Gastroesophageal sphincter (tissue), 4 donors: ENCODE results near the gene TCF7L2. TPM values are rescaled to one million over a fixed set of nuclear protein-coding genes. Genes with fewer than 3 reads are reported as not detected.

Experiments used
- ATAC-seq: fragments of 150-250 bp; one replicate; pipeline ENCODE4 v1.9.1; 2016; ENCODE audit warnings: mild to moderate bottlenecking, moderate library complexity
- H3K27ac ChIP-seq, 4 donors: fragments of 200-600 bp; sonication (generic) in 3 of 4; 1 replicate in 3 of 4; 2 replicates in 1 of 4; pipeline ENCODE4 v1.5.1; 2016 to 2019
- H3K27me3 ChIP-seq: fragments of 200-600 bp; sonication (generic); one replicate; pipeline ENCODE4 v1.5.1; 2019
- H3K36me3 ChIP-seq, 2 donors: fragments of 200-600 bp; sonication (generic); one replicate each; pipeline ENCODE4 v1.5.1; 2019; ENCODE audit warnings: control low read depth in 1 of 2
- H3K4me1 ChIP-seq, 3 donors: fragments of 200-600 bp; sonication (generic); 1 replicate in 2 of 3; 2 replicates in 1 of 3; pipeline ENCODE4 v1.5.1; 2016 to 2019; ENCODE audit warnings: control low read depth in 2 of 3
- H3K4me3 ChIP-seq, 2 donors: fragments of 200-600 bp; sonication (generic); one replicate each; pipeline ENCODE4 v1.5.1; 2019; ENCODE audit warnings: mild to moderate bottlenecking in 1 of 2, moderate library complexity in 1 of 2
- H3K9me3 ChIP-seq, 3 donors: fragments of 200-600 bp; sonication (generic); one replicate each; pipeline ENCODE4 v1.5.1; 2017 to 2019; ENCODE audit warnings: control low read depth in 2 of 3
- EP300 ChIP-seq: sonication (generic); formaldehyde crosslinking; IDR thresholded peaks from one replicate; pipeline ENCODE4 v1.6.1; 2017; ENCODE audit warnings: antibody characterized with exemption, mild to moderate bottlenecking
- POLR2A ChIP-seq, 2 donors: fragments of 450-650 bp; IDR thresholded peaks; one replicate each; pipeline ENCODE4 v1.6.1; 2017; ENCODE audit warnings: antibody characterized with exemption in 2 of 2, mild to moderate bottlenecking in 2 of 2, moderate library complexity in 1 of 2
- POLR2AphosphoS5 ChIP-seq: sonication (generic); formaldehyde crosslinking; IDR thresholded peaks from one replicate; pipeline ENCODE4 v1.6.1; 2017; ENCODE audit warnings: antibody characterized with exemption
- WGBS, 2 donors: methylation state at CpG; one replicate each; pipeline ENCODE4 v1.1.5; 2018; ENCODE audit warnings: low coverage in 1 of 2; 5-methylcytosine and 5-hydroxymethylcytosine counted together
- total RNA-seq, 4 donors: library from RNA; depleted of rRNA; stranded (reverse); fragments of >200 nt; gene quantifications; one replicate each; pipeline ENCODE4 v1.1.0, GENCODE V29; 2016
- TF ChIP-seq, protein P1 (sequence below), 4 experiments: fragments of 200-600 bp in 2 of 4; fragments of 450-650 bp in 2 of 4; sonication (generic) in 1 of 4; IDR thresholded peaks; one replicate each; pipeline ENCODE4 v1.5.1; 2017 to 2019; ENCODE audit warnings: antibody characterized with exemption in 4 of 4, mild to moderate bottlenecking in 2 of 4, moderate library complexity in 2 of 4

The TCF7L2 gene
- 10 to 100 TPM; 12.6 to 22.4 (median 20.2) TPM for total RNA-seq

DNA sequence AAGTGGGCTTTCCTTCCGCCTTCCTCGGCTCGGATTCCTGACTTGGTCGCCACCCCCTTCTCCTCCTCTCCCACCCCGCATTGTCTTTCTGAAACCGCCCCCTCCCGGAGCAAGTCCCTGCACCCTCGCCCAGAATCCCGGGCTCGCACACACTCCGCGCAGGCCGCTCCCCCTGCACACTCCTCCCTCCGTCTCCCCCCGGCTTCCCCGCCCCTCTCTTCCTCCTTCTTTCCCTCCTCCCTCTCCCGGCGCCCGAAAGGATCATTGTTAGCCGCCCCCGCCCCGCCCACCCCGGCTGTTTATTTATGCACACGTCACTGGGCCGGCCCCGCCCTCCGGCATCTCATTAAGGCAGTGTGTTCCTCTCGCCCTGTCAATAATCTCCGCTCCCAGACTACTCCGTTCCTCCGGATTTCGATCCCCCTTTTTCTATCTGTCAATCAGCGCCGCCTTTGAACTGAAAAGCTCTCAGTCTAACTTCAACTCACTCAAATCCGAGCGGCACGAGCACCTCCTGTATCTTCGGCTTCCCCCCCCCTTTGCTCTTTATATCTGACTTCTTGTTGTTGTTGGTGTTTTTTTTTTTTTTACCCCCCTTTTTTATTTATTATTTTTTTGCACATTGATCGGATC is at the start of gene TCF7L2:
TCF7L2 (plus strand) TSS at position 373 of the 633 bp plus-strand sequence. CDS start 510 bp downstream, outside the sequence.
- WGBS, 2 donors, result 0 to 2% methylated on average over 12 to 31 of the region's 39 CpGs
- ATAC-seq, result peak; percentile 92
- H3K4me3 ChIP-seq, result peak within 1 kb of the TSS; percentile 80 to 88
- H3K27me3 ChIP-seq, result no peaks in the 10 kb centered on the region
- TF ChIP-seq EP300, result no peak
- TF ChIP-seq, protein P1, sequence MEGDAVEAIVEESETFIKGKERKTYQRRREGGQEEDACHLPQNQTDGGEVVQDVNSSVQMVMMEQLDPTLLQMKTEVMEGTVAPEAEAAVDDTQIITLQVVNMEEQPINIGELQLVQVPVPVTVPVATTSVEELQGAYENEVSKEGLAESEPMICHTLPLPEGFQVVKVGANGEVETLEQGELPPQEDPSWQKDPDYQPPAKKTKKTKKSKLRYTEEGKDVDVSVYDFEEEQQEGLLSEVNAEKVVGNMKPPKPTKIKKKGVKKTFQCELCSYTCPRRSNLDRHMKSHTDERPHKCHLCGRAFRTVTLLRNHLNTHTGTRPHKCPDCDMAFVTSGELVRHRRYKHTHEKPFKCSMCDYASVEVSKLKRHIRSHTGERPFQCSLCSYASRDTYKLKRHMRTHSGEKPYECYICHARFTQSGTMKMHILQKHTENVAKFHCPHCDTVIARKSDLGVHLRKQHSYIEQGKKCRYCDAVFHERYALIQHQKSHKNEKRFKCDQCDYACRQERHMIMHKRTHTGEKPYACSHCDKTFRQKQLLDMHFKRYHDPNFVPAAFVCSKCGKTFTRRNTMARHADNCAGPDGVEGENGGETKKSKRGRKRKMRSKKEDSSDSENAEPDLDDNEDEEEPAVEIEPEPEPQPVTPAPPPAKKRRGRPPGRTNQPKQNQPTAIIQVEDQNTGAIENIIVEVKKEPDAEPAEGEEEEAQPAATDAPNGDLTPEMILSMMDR (IDR thresholded peaks at IDR 0.05), result no peak
- peak in 1 of 2 donors; percentile 20 for TF ChIP-seq POLR2A (IDR thresholded peaks at IDR 0.05)
- TF ChIP-seq POLR2AphosphoS5, result peak; percentile 88
- H3K4me1 ChIP-seq, result peaks cover 2 to 51% (median 11%) of the 10 kb centered on the region in 3 donors
- no peaks in the 10 kb centered on the region for H3K36me3 ChIP-seq
- no peaks in the 10 kb centered on the region for H3K9me3 ChIP-seq
- peak within 1 kb of the TSS; percentile 89 to 98 (median 93) for H3K27ac ChIP-seq

DNA sequence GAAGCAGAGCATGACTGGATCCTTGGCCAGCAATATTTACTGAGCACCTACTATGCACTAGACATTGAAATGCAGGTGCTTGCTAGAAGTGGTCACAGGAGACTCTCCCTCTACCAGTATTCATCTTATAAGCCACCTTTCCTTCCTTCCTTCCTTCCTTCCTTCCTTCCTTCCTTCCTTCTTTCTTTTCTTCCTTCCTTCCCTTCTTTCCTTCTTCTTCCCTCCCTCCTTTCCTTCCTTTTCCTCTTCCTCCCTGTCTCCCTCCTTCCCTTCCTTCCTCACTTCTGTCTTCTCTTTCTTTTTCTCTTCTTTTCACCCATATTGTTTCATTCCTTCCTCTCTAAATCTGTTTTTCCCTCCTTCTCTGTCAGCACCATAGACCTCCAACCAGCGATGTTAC is 47.3 kb upstream of the TCF7L2 start:
- WGBS, 2 donors, result 100% methylated on average over 1 of the region's 1 CpG
- no peak overlapping the region for H3K27ac ChIP-seq
- H3K27me3 ChIP-seq, result no peaks in the 10 kb centered on the region
- no peaks in the 10 kb centered on the region for H3K9me3 ChIP-seq
- no peak overlapping the region for H3K4me3 ChIP-seq
- H3K4me1 ChIP-seq, result peaks cover 0 to 13% (median 6%) of the 10 kb centered on the region in 3 donors
- ATAC-seq, result no peak
- no peak for TF ChIP-seq EP300
- TF ChIP-seq, protein P1 (IDR thresholded peaks at IDR 0.05), result no peak
- TF ChIP-seq POLR2AphosphoS5, result no peak
- TF ChIP-seq POLR2A (IDR thresholded peaks at IDR 0.05), result no peak
- H3K36me3 ChIP-seq, result no peaks in the 10 kb centered on the region

DNA sequence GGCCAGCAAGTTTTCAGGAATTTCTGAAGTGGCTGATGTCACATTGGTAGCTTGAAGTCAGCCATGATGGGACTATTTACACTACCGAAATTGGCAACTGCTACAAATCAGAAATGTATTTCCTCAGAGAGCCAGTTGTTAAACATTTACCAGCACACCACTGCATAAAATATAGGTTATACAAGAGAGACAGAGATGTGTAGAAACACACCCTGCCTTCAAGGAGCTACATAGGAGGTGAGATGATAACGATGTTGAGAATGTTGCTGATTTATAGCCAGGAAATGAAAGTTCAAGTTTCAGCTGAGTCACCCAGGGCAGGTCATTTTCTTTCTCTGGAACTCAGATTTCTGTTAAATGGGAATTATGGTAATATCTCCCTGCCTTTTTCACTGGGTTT is 46.0 kb upstream of the TCF7L2 start:
- H3K9me3 ChIP-seq, result no peaks in the 10 kb centered on the region
- 43 to 77% methylated on average over 1 to 2 of the region's 2 CpGs for WGBS, 2 donors
- TF ChIP-seq EP300, result no peak
- TF ChIP-seq, protein P1 (IDR thresholded peaks at IDR 0.05), result no peak
- TF ChIP-seq POLR2A (IDR thresholded peaks at IDR 0.05), result no peak
- TF ChIP-seq POLR2AphosphoS5, result no peak
- H3K27me3 ChIP-seq, result no peaks in the 10 kb centered on the region
- peaks cover 0 to 5% (median 0%) of the 10 kb centered on the region in 3 donors for H3K4me1 ChIP-seq
- no peak overlapping the region for H3K27ac ChIP-seq
- H3K4me3 ChIP-seq, result no peak overlapping the region
- no peak for ATAC-seq
- no peaks in the 10 kb centered on the region for H3K36me3 ChIP-seq

DNA sequence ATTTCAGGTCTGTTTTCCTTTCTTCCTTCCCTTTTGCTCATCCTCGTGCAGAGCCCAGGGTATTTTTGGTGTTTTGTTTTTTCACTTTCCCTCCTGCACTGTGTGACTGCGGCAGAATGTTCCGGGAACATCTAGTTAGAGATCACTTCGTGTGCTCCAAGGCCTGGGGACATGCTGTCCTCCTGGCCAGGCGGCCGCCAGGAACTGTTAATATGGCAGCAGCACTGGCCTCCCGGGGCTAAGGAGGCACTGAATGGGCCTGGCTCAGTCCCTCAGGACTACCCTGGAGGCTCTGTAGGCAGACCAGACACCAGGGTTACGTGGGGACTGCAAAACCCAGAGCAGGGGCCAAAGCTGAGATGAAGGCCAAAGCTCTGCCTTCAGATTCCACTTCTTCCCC is 43.1 kb upstream of the TCF7L2 start:
- ATAC-seq, result no peak
- Histone ChIP-seq H3K27me3 (no peaks in the 10 kb centered on the region), H3K4me3 (no peak overlapping the region), H3K9me3 (no peaks in the 10 kb centered on the region), H3K27ac (no peak overlapping the region), H3K4me1 (no peaks in the 10 kb centered on the region), H3K36me3 (no peaks in the 10 kb centered on the region)
- 81 to 93% methylated on average over 3 to 4 of the region's 8 CpGs for WGBS, 2 donors
- TF ChIP-seq, protein P1 (IDR thresholded peaks at IDR 0.05), result no peak
- TF ChIP-seq POLR2A (IDR thresholded peaks at IDR 0.05), result no peak
- no peak for TF ChIP-seq EP300
- TF ChIP-seq POLR2AphosphoS5, result no peak

DNA sequence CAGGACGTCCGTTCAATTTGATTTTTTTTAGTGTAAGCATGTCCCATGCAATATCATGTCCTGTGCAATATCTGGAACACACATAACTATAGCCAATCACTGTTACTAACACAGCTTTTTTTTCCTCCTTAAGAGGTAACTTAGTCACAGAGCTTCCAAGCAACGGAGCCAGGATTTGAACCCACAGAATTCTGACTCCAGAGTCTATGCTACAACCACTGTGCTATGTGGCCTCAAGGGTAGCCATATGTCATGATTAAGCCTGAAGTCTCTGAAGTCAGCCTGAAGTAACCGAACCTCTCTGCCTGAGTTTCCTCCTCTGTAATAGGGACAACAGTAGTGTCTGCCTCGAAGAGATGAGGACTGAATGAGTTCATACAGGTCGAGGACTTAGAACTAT is 42.2 kb upstream of the TCF7L2 start:
- 84 to 93% methylated on average over 3 to 4 of the region's 6 CpGs for WGBS, 2 donors
- TF ChIP-seq POLR2AphosphoS5, result no peak
- TF ChIP-seq EP300, result no peak
- TF ChIP-seq, protein P1 (IDR thresholded peaks at IDR 0.05), result no peak
- TF ChIP-seq POLR2A (IDR thresholded peaks at IDR 0.05), result no peak

More for the DNA sequence above, 42.2 kb upstream of the TCF7L2 start:
- no peak for ATAC-seq
- H3K4me3 ChIP-seq, result no peak overlapping the region
- no peak overlapping the region for H3K27ac ChIP-seq
- no peaks in the 10 kb centered on the region for H3K9me3 ChIP-seq
- no peaks in the 10 kb centered on the region for H3K27me3 ChIP-seq
- H3K36me3 ChIP-seq, result no peaks in the 10 kb centered on the region
- no peaks in the 10 kb centered on the region for H3K4me1 ChIP-seq
